ENCODE results near the gene NUDC. TPM values are rescaled to one million over a fixed set of nuclear protein-coding genes. Genes with fewer than 3 reads are reported as not detected.

The NUDC gene
- total and polyA plus RNA-seq, 4 donors: 39.3 to 77.8 (median 64.4) TPM

GRCh38 chr1:26991310-26992116, 70.0 kb downstream of the NUDC start:
- H3K27ac ChIP-seq (ENCODE audit: low read depth in 1 of 2, low read length in 1 of 2): no peak overlapping the region
- DNase-seq (no peak), ATAC-seq (ENCODE audit: insufficient read depth, low FRiP score) (no peak)
- WGBS, 2 donors: 31 to 41% methylated on average over 10 of the region's 10 CpGs
- H3K9ac ChIP-seq (ENCODE audit: insufficient read depth in 1 of 2, low read length in 2 of 2): no peak overlapping the region
- peaks cover 0 to 43% (median 39%) of the 10 kb centered on the region in 3 donors for H3K27me3 ChIP-seq (ENCODE audit: control insufficient read depth in 3 of 3, insufficient read depth in 3 of 3, low read length in 2 of 3)
- H3K4me3 ChIP-seq: no peak overlapping the region
- no peaks in the 10 kb centered on the region for H3K9me3 ChIP-seq (ENCODE audit: control insufficient read depth in 4 of 4, insufficient read depth in 3 of 4, low read length in 3 of 4)
- TF ChIP-seq, protein P1, sequence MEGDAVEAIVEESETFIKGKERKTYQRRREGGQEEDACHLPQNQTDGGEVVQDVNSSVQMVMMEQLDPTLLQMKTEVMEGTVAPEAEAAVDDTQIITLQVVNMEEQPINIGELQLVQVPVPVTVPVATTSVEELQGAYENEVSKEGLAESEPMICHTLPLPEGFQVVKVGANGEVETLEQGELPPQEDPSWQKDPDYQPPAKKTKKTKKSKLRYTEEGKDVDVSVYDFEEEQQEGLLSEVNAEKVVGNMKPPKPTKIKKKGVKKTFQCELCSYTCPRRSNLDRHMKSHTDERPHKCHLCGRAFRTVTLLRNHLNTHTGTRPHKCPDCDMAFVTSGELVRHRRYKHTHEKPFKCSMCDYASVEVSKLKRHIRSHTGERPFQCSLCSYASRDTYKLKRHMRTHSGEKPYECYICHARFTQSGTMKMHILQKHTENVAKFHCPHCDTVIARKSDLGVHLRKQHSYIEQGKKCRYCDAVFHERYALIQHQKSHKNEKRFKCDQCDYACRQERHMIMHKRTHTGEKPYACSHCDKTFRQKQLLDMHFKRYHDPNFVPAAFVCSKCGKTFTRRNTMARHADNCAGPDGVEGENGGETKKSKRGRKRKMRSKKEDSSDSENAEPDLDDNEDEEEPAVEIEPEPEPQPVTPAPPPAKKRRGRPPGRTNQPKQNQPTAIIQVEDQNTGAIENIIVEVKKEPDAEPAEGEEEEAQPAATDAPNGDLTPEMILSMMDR (IDR thresholded peaks at IDR 0.05; ENCODE audit: control extremely low read depth, extremely low read depth): no peak
- H3K4me1 ChIP-seq (ENCODE audit: control insufficient read depth in 5 of 5, insufficient read depth in 5 of 5, low read length in 5 of 5): peaks cover 0 to 12% (median 5%) of the 10 kb centered on the region in 5 donors
- no peaks in the 10 kb centered on the region for H3K36me3 ChIP-seq (ENCODE audit: control insufficient read depth in 4 of 4, insufficient read depth in 4 of 4, low read length in 4 of 4)

- no peaks in the 10 kb centered on the region for H3K36me3 ChIP-seq (ENCODE audit: control insufficient read depth in 4 of 4, insufficient read depth in 4 of 4, low read length in 4 of 4)
- peak within 1 kb of the TSS; percentile 54 for H3K4me3 ChIP-seq
- WGBS, 2 donors: 0 to 1% methylated on average over 40 to 59 of the region's 61 CpGs
- H3K27ac ChIP-seq (ENCODE audit: low read depth in 1 of 2, low read length in 1 of 2): peak within 1 kb of the TSS; percentile 56 to 61
- ATAC-seq (ENCODE audit: insufficient read depth, low FRiP score) (peak; percentile 32), DNase-seq (peak; percentile 48 to 75 (median 54))
- H3K9me3 ChIP-seq (ENCODE audit: control insufficient read depth in 4 of 4, insufficient read depth in 3 of 4, low read length in 3 of 4): no peaks in the 10 kb centered on the region
- peaks cover 0 to 46% (median 41%) of the 10 kb centered on the region in 3 donors for H3K27me3 ChIP-seq (ENCODE audit: control insufficient read depth in 3 of 3, insufficient read depth in 3 of 3, low read length in 2 of 3)
- peaks cover 0 to 17% (median 5%) of the 10 kb centered on the region in 5 donors for H3K4me1 ChIP-seq (ENCODE audit: control insufficient read depth in 5 of 5, insufficient read depth in 5 of 5, low read length in 5 of 5)
- TF ChIP-seq, protein P1 (IDR thresholded peaks at IDR 0.05; ENCODE audit: control extremely low read depth, extremely low read depth): no peak
- no peak within 1 kb of the TSS for H3K9ac ChIP-seq (ENCODE audit: insufficient read depth in 1 of 2, low read length in 2 of 2)
Measured at GRCh38 chr1:26993237-26994019, 71.9 kb downstream of the NUDC start, which contains the start of gene TRNP1. TSS of gene TRNP1 (plus strand) at chr1:26993692. CDS start at chr1:26993787, 95 bp downstream.

DNA sequence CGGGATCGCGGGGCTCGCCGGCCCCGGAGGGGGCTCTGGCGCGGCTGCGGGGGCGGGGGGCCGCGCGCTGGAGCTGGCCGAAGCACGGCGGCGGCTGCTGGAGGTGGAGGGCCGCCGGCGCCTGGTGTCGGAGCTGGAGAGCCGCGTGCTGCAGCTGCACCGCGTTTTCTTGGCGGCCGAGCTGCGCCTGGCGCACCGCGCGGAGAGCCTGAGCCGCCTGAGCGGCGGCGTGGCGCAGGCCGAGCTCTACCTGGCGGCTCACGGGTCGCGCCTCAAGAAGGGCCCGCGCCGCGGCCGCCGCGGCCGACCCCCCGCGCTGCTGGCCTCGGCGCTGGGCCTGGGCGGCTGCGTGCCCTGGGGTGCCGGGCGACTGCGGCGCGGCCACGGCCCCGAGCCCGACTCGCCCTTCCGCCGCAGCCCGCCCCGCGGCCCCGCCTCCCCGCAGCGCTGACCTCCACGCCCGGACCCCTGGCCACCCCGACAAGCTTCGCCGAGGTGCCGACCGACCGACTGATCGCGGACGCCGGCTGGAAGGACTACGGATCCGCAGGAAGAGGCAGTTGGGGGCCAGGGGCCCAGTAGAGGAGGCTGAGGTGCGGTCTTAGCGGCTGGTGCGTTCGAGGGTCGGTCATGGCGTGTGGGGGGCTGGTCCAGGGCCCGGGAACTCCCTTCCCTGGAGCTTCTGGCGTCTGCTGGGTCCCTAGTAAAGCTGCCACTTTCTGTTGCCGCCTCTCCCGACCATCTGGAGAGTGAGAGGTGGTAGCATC, 72.7 kb downstream of the NUDC start:
- WGBS, 2 donors: 2% methylated on average over 39 to 97 of the region's 97 CpGs
- no peaks in the 10 kb centered on the region for H3K9me3 ChIP-seq (ENCODE audit: control insufficient read depth in 4 of 4, insufficient read depth in 3 of 4, low read length in 3 of 4)
- ATAC-seq (ENCODE audit: insufficient read depth, low FRiP score) (no peak), DNase-seq (peak in 1 of 3 donors; percentile 29)
- peaks cover 0 to 46% (median 41%) of the 10 kb centered on the region in 3 donors for H3K27me3 ChIP-seq (ENCODE audit: control insufficient read depth in 3 of 3, insufficient read depth in 3 of 3, low read length in 2 of 3)
- H3K36me3 ChIP-seq (ENCODE audit: control insufficient read depth in 4 of 4, insufficient read depth in 4 of 4, low read length in 4 of 4): no peaks in the 10 kb centered on the region
- peaks cover 0 to 18% (median 7%) of the 10 kb centered on the region in 5 donors for H3K4me1 ChIP-seq (ENCODE audit: control insufficient read depth in 5 of 5, insufficient read depth in 5 of 5, low read length in 5 of 5)
- H3K27ac ChIP-seq (ENCODE audit: low read depth in 1 of 2, low read length in 1 of 2): peak overlapping the region; percentile 56 to 61
- H3K9ac ChIP-seq (ENCODE audit: insufficient read depth in 1 of 2, low read length in 2 of 2): no peak overlapping the region
- TF ChIP-seq, protein P1 (IDR thresholded peaks at IDR 0.05; ENCODE audit: control extremely low read depth, extremely low read depth): no peak
- peak overlapping the region; percentile 54 for H3K4me3 ChIP-seq

Data from lung (tissue), 12 donors.